ENCODE data around the gene S1PR5.

Gene S1PR5

DNA sequence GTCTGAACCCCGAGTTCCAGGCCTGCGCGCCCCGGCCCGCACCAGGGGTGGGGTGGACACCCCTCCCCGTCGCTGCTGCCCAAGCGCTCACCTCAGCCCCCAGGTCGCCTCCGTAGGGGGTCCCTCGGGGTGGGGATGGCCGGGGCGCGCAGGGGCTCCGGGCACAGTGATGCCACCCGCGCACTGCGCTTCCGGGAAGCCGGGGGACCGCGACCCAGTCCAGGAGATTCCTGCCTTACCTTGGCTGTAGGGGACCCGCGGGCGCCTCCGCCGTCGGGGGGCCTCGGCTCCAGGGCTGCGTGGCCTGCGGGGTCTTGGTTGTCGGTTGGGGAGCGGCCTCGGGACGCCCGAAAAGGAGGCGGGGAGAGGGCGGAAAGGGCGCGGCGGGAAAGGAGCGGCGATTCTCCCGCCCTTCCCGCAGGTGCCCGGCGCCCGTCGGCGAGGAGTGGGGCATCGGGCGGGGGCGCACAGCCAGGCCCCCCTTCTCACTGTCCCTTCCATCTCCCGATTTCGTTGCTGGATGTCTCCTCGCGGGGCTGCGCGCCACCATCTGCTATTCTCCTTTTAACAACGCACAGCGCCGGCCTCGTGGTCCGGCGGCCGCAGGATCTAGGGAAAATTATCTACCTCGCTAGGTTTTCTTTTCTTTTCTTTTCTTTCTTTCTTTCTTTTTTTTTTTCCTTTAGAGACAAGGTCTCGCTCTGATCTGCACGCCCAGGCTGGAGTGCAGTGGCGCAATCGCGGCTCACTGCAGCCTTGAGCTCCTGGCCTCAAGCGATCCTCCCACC, 14.1 kb downstream of the S1PR5 start, which contains the start of gene KEAP1:
Gene KEAP1, minus strand, starts transcription at position 355 of the 788 bp plus-strand sequence. CDS start 3,323 bp downstream, outside the sequence.
- DNase-seq (ENCODE audit: low read depth) = peak; percentile 35
- H3K4me3 ChIP-seq (ENCODE audit: low read depth, low read length) = peak within 1 kb of the TSS; percentile 87
- TF ChIP-seq, protein P1, sequence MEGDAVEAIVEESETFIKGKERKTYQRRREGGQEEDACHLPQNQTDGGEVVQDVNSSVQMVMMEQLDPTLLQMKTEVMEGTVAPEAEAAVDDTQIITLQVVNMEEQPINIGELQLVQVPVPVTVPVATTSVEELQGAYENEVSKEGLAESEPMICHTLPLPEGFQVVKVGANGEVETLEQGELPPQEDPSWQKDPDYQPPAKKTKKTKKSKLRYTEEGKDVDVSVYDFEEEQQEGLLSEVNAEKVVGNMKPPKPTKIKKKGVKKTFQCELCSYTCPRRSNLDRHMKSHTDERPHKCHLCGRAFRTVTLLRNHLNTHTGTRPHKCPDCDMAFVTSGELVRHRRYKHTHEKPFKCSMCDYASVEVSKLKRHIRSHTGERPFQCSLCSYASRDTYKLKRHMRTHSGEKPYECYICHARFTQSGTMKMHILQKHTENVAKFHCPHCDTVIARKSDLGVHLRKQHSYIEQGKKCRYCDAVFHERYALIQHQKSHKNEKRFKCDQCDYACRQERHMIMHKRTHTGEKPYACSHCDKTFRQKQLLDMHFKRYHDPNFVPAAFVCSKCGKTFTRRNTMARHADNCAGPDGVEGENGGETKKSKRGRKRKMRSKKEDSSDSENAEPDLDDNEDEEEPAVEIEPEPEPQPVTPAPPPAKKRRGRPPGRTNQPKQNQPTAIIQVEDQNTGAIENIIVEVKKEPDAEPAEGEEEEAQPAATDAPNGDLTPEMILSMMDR (conservative IDR thresholded peaks at IDR 0.05; ENCODE audit: low read depth, low read length) = peak; percentile 6

DNA sequence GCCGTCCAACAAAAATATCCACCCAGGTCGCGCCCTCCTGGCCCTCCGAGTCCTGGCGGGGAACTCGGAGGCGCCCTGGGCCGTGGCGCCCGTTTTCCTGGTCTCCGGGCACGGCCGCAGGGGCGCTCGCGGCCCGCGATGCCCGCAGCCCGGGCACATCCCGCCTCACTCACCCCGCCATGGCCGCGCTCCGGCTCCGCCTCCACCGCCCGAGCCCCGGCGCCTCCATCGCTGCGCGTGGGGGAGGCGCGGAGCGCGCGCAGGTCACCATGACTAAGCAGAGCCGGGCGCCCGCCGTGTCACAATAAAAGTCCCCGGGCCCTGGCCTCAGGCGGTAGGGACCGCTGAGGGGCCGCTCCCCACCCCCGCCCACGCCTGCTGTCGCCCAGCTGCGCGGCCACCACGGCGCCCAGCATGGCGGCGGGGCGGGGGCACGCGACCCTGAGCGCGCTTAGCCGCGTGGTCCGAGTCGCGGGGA, 14.7 kb downstream of the S1PR5 start:
- H3K4me3 ChIP-seq (ENCODE audit: low read depth, low read length) = peak overlapping the region; percentile 87
- TF ChIP-seq, protein P1 (conservative IDR thresholded peaks at IDR 0.05; ENCODE audit: low read depth, low read length) = no peak
- peak; percentile 86 for DNase-seq (ENCODE audit: low read depth)

DNA sequence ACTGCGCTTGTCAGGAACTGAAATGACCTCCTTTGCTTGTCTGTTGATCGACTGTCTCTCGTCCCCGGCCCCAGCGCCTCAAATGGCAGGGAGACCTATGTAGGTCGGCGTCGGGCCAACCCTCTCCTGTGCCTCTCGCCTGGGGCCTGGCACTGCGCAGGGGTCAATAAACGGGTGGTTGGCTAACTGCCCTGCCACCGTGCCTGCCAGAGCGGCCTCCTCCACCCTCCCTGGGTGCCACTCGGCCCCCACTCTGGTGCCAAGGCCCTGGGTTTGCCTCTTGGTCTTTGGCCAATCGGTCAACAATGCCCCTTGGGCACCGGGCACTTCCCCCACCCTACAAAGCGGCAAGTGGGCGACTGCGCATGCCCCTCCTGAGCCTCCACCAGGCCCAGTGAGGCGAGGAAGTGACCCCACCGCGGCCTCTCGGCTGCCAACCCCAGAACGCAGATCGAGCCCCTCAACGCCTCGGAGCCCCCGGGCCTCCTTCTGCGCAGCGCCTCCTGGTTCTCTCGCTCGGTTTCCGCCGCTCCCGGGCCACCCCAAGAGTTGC, 15.2 kb downstream of the S1PR5 start:
- H3K4me3 ChIP-seq (ENCODE audit: low read depth, low read length) = peak overlapping the region; percentile 87
- TF ChIP-seq, protein P1 (conservative IDR thresholded peaks at IDR 0.05; ENCODE audit: low read depth, low read length) = no peak
- peak; percentile 26 for DNase-seq (ENCODE audit: low read depth)

DNA sequence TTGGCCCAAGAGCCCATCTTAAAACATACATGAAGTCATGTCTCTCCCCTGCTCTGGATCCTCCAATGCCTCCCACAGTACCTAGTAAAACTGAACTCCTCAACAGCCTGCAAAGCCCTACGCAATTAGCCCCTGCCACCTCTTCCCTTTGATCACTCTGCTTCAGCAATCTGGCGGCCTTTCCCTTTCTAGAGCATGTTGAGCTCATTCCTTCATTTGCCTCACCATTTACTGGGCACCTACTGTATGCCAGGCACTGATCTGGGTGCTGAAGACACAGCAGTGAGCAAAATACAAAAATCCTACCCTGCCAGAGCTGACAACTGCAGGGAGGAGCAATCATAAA, 17.0 kb downstream of the S1PR5 start:
- H3K4me3 ChIP-seq (ENCODE audit: low read depth, low read length) = no peak overlapping the region
- DNase-seq (ENCODE audit: low read depth) = no peak
- TF ChIP-seq, protein P1 (conservative IDR thresholded peaks at IDR 0.05; ENCODE audit: low read depth, low read length) = no peak

DNA sequence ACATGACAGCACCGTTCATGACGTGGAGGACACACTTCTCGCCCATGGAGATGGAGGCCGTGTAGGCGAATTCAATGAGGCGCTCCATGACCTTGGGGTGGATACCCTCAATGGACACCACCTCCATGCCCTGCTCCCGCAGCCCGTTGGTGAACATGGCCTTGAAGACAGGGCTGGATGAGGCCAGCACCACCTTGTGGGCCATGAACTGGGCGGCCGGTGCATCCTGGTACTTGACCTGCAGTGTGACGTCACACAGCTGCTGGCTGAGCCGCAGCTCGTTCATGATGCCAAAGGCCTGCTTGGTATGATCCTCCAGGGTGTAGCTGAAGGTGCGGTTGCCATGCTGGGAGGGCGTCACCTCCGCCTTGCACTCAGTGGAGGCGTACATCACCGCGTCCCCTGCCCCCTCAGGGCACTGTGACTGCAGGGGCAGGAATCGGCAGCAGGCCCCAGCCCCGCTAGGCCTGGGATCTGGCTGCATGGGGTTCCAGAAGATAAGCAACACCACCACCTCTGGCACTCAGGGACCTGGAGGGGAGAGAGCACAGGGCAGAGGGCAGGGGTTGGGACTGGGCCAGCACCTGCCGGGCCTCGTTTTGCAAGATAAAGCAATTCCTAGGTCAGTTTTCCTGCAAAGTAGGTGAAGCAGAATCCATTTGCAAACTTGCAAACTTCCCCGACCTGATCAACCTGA, 17.5 kb downstream of the S1PR5 start:
- TF ChIP-seq, protein P1 (conservative IDR thresholded peaks at IDR 0.05; ENCODE audit: low read depth, low read length) = no peak
- DNase-seq (ENCODE audit: low read depth) = no peak
- H3K4me3 ChIP-seq (ENCODE audit: low read depth, low read length) = no peak overlapping the region

DNA sequence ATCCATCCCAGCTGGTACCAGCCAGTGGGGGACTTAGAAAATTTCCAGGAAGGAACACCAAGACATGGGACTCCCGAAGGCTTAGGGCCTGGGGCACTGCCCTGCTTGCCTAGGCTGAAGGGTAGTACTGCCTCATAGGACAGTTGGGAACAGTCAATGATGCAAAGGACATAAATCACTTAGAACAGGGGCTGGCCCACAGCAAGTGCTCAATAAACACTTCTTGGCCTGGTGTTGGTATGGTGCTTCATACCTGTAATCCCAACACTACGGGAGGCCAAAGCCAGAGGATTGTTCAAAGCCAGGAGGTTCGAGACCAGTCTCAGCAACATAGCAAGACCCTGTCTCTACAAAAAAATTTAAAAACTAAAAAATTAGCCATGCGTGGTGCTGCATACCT, 19.9 kb downstream of the S1PR5 start:
- no peak for DNase-seq (ENCODE audit: low read depth)
- H3K4me3 ChIP-seq (ENCODE audit: low read depth, low read length) = no peak overlapping the region
- TF ChIP-seq, protein P1 (conservative IDR thresholded peaks at IDR 0.05; ENCODE audit: low read depth, low read length) = no peak

All from choroid plexus epithelial cell (primary cell).